Measurements from ENCODE around the gene RRM2.
"Not testable (repeated sequence)": the region's sequence is repeated elsewhere in the genome, so short reads cannot be mapped to it uniquely, and the experiment has no call there.

The RRM2 gene

GRCh38 chr2:10132596-10132995 is 10.1 kb downstream of the RRM2 start:
- no peak for DNase-seq (ENCODE audit: low spot score)

GRCh38 chr2:10132996-10133647 is 10.6 kb downstream of the RRM2 start:
- DNase-seq (ENCODE audit: low spot score): no peak

GRCh38 chr2:10135296-10136089 is 13.0 kb downstream of the RRM2 start:
- DNase-seq (ENCODE audit: low spot score): peak; percentile 63

DNA sequence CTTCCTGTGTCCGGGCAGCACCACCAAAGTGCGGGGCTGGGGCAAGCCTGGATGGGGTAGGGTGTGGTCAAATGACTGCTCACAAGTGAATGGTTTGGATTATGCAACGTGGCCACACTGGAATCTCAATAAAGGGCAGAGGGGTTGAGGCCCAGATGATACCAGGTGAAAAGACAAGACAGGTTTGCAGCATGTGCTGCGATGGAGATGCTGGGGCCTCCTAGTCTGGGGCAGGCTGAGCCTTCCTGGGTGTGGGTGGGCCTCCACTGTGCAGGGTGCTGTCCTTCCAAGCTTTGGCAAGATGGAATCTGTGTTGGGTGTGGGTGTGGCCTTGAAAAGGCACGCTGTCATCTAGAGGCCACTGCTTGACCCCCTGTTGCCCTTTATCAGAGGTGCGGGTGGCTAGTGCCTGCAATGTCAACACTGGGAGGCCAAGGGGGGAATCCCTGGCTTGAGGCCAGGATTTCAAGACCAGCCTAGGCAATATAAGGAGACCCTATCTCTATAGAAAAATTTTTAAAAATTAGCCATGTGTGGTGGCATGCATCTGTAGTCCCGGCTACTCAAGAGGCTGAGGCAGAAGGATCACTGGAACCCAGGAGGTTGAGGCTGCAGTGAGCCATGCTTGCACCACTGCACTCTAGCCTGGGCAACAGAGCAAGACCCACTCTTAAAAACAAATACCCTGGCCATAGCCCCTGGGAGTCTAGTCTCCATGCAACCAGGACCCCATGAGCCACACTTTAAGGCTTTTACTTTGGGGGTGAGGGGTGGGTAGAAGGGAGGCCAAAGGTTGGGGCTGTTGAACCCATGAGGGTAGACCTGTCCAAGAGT is 13.8 kb downstream of the RRM2 start:
- DNase-seq (ENCODE audit: low spot score): no peak

- no peak for DNase-seq (ENCODE audit: low spot score)
These were observed 14.7 kb downstream of the RRM2 start for GRCh38 chr2:10137053-10137843.

DNA sequence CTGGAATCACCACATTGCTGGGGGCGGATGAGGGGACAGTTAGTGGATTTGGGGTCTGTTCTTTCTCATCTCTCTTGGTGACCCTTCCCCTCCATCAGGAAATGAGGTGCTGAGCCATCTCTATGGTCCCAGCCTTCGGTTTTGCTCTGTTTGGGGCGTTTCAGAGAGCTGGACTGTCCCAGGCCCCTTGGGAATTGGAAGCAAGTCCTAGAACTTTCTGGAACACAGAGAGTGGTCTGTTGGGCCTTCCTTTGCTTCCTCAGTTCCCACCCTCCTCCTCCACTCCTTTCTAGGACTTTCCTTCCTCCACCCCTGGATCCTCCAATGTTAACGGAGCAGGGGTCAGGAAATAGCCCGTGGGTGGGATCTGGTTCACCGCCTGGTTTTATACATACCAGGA is 17.0 kb downstream of the RRM2 start:
- no peak for DNase-seq (ENCODE audit: low spot score)

GRCh38 chr2:10140841-10141610 is 18.5 kb downstream of the RRM2 start:
- no peak for DNase-seq (ENCODE audit: low spot score)

GRCh38 chr2:10141736-10142639 is 19.4 kb downstream of the RRM2 start:
- no peak for DNase-seq (ENCODE audit: low spot score)

DNA sequence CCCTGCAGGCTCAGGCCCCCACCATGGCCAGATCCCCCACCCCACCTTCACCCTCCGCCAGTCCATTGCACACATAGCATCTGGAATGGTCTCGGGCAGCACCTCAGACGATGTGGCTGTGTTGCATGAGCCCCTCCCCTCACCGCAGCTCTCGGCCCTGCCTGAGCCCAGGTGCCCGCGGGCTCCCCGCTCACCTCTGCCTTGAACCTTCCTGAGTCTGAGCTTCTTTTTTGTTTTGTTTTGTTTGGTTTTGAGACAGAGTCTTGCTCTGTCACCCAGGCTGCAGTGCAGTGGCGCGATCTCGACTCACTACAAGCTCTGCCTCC is 20.1 kb downstream of the RRM2 start:
- DNase-seq (ENCODE audit: low spot score): no peak

- DNase-seq (ENCODE audit: low spot score): no peak
These were observed 22.4 kb downstream of the RRM2 start for GRCh38 chr2:10144771-10145518.

- no peak for DNase-seq (ENCODE audit: low spot score)
These were observed 23.2 kb downstream of the RRM2 start for GRCh38 chr2:10145519-10146357.

- no peak for DNase-seq (ENCODE audit: low spot score)
These were observed 23.9 kb downstream of the RRM2 start for GRCh38 chr2:10146366-10147005.

- not testable (repeated sequence) for DNase-seq (ENCODE audit: low spot score)
These were observed 24.6 kb downstream of the RRM2 start for GRCh38 chr2:10147050-10147660.

DNA sequence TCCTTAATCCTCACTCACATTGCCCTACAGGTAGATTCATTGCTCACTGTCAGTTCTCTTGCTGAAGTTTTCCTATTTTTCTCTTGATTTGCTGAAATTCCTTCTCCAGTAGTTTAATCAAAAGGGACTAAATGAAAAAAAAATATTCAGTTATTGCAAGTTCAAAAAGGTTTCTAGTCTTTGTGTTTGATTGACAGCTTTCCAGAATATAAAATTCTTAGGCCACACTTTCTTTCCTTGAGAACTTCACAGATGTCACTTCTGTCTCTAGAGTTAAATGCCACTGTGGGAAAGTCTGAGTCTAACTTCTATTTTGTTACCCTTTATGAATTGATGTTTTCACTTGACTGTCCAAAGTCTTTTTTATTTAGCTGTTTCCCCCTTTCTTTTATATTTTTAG is 25.7 kb downstream of the RRM2 start:
- no peak for DNase-seq (ENCODE audit: low spot score)

GRCh38 chr2:10149635-10150034 is 27.1 kb downstream of the RRM2 start:
- DNase-seq (ENCODE audit: low spot score): no peak

GRCh38 chr2:10150436-10150835 is 27.9 kb downstream of the RRM2 start:
- DNase-seq (ENCODE audit: low spot score): no peak

GRCh38 chr2:10151462-10151861 is 28.9 kb downstream of the RRM2 start:
- no peak for DNase-seq (ENCODE audit: low spot score)

- DNase-seq (ENCODE audit: low spot score): no peak
These were observed 34.8 kb downstream of the RRM2 start for GRCh38 chr2:10157293-10157692.
